ENCODE data around the gene PARD3. TPM values are rescaled to one million over a fixed set of nuclear protein-coding genes. Genes with fewer than 3 reads are reported as not detected.

The PARD3 gene
- total RNA-seq, 4 donors from 2014 or later = 98.9 to 122 (median 105) TPM

DNA sequence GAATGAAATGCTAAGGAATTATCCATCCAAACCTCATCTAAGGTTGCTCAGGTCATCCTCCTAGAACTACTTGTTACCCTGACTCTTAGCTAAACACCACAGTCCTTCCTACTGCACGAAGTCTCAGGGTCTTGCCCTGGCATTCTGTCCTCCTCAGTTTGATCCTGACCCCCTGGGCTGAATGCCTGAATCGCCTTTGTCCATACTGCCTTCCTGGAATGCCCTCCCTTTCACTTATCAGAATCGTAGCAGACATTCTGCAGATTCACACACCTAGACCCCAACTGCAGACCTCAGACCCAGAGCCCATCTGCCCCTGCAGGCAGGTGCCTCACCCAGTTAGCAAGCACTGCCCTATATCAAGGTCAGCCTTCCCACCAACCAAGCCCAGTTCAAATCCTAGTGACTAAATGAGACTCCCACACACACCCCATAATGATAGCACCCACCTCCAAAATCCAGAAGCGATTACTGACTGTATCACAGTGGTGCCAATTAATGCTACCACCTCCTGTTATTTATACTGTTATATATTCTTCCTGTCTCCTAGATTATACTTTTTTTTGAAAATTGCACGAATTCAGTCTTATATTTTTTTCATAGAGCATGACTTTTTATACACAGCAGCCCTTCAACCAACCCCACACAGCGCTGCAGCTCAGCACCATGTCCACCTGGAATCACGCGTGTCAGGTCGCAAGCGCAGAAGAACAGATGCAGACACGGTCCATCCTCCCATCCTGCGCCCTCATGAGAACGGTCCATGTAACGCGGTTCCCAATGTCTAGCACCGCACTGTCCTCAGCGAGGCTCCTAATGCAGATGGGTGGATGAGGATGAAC, 3.7 kb downstream of the PARD3 start:
- TF ChIP-seq POLR2A (IDR thresholded peaks at IDR 0.05; ENCODE audit: low read depth) (no peak), POLR2AphosphoS5 (IDR thresholded peaks at IDR 0.05) (no peak), EP300 (IDR thresholded peaks at IDR 0.05) (no peak)
- TF ChIP-seq, protein P1, sequence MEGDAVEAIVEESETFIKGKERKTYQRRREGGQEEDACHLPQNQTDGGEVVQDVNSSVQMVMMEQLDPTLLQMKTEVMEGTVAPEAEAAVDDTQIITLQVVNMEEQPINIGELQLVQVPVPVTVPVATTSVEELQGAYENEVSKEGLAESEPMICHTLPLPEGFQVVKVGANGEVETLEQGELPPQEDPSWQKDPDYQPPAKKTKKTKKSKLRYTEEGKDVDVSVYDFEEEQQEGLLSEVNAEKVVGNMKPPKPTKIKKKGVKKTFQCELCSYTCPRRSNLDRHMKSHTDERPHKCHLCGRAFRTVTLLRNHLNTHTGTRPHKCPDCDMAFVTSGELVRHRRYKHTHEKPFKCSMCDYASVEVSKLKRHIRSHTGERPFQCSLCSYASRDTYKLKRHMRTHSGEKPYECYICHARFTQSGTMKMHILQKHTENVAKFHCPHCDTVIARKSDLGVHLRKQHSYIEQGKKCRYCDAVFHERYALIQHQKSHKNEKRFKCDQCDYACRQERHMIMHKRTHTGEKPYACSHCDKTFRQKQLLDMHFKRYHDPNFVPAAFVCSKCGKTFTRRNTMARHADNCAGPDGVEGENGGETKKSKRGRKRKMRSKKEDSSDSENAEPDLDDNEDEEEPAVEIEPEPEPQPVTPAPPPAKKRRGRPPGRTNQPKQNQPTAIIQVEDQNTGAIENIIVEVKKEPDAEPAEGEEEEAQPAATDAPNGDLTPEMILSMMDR (IDR thresholded peaks at IDR 0.05) = no peak
- Histone ChIP-seq H3K9me3 (no peaks in the 10 kb centered on the region), H3K4me1 (peaks cover 38 to 72% (median 67%) of the 10 kb centered on the region in 4 donors), H3K27ac (replicated peaks in 1 of 4) (peak overlapping the region in 2 of 4 donors; percentile 14 to 88), H3K27me3 (no peaks in the 10 kb centered on the region), H3K4me3 (no peak overlapping the region), H3K36me3 (no peaks in the 10 kb centered on the region)
- intact Hi-C loops (cut with DNase I) = loop anchor here (5.0 kb wide), 1 partner anchor 84 kb away; no protein-coding TSS in a partner anchor
- DNase-seq (ENCODE audit: extremely low spot score) = no peak
- WGBS = 90% methylated on average over 17 of the region's 17 CpGs

DNA sequence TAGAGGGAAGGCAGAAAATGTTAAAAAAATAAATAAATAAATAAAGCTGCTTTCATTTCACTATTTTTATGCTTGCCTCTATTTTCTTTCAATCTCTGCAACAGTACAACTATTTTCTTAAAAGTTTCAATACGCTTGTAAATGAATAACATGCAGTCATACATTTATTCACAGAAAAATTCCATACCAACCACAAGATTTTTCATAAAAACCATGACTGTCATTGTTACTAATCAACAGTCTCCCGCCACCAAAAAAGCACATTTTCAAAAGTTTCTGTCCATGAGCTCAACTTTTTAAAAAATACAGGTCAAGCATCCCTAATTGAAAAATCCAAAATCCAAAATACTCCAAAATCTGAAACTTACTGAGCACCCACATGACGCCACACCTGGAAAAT, 5.3 kb downstream of the PARD3 start:
- intact Hi-C loops (cut with DNase I) = loop anchor here (5.0 kb wide), 2 partner anchors 82 to 142 kb away; no protein-coding TSS in a partner anchor
- peak overlapping the region; percentile 22 to 76 (median 70) for H3K27ac ChIP-seq (replicated peaks in 1 of 4)
- no peak for DNase-seq (ENCODE audit: extremely low spot score)
- H3K9me3 ChIP-seq = no peaks in the 10 kb centered on the region
- no peak for TF ChIP-seq POLR2A (IDR thresholded peaks at IDR 0.05; ENCODE audit: low read depth)
- TF ChIP-seq EP300 (IDR thresholded peaks at IDR 0.05) = no peak
- no peak for TF ChIP-seq POLR2AphosphoS5 (IDR thresholded peaks at IDR 0.05)
- TF ChIP-seq, protein P1 (IDR thresholded peaks at IDR 0.05) = no peak
- WGBS = 87% methylated on average over 3 of the region's 3 CpGs
- peaks cover 38 to 65% (median 56%) of the 10 kb centered on the region in 4 donors for H3K4me1 ChIP-seq
- peak overlapping the region in 2 of 4 donors; percentile 29 to 30 for H3K4me3 ChIP-seq
- no peaks in the 10 kb centered on the region for H3K27me3 ChIP-seq
- H3K36me3 ChIP-seq = no peaks in the 10 kb centered on the region

DNA sequence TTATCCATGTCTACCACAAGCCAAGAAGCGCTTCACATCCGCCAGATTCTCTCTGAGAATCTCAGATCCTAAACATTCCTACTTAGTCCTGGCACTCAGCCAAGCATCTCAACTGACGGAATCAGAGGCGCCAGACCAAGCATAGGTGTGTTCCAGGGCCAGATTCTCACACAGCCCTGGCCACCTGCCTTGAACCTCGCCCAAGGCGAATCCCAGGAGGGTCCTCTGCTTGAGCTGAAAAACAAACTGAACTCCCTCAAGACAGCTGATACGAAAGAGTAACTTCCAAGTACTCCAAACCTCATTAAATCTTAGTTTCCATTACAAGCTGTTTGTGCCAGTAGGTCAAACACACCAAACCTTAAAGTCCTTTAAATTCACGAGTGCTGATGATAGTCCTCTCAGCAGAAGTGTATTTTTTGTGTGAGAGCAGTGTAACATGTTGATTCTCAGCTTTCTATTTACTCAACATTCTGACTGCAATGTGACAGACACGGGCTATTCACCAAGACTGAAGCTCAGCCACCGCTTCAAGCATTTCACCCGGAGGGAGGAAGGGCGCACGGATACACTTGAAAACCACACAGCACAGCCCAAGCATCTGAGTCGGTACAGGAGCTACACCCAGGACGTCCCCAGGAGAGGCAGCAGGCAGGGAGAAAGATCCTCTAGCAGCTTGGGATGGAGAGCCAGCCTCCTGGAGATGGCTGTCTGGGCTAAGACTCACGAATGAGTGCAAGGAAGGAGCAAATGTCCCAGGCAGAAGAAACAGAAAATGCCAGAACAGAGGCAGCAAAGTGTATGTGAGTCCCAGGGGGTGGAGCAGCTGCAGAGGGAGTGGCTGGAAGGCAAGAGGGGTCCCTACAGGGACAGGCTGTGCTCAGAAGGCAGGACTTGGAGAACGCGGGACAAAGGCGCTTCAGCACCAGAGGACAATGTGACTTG, 6.0 kb downstream of the PARD3 start:
- no peak for DNase-seq (ENCODE audit: extremely low spot score)
- Histone ChIP-seq H3K4me1 (peaks cover 38 to 65% (median 56%) of the 10 kb centered on the region in 4 donors), H3K9me3 (no peaks in the 10 kb centered on the region), H3K27ac (replicated peaks in 1 of 4) (peak overlapping the region; percentile 70 to 76 (median 70)), H3K27me3 (no peaks in the 10 kb centered on the region), H3K36me3 (no peaks in the 10 kb centered on the region), H3K4me3 (peak overlapping the region; percentile 18 to 42 (median 30))
- intact Hi-C loops (cut with DNase I) = loop anchor here (5.0 kb wide), 1 partner anchor 142 kb away; no protein-coding TSS in a partner anchor
- TF ChIP-seq POLR2AphosphoS5 (IDR thresholded peaks at IDR 0.05) (peak; percentile 24 to 63), POLR2A (IDR thresholded peaks at IDR 0.05; ENCODE audit: low read depth) (no peak)
- 43% methylated on average over 14 of the region's 19 CpGs for WGBS

DNA sequence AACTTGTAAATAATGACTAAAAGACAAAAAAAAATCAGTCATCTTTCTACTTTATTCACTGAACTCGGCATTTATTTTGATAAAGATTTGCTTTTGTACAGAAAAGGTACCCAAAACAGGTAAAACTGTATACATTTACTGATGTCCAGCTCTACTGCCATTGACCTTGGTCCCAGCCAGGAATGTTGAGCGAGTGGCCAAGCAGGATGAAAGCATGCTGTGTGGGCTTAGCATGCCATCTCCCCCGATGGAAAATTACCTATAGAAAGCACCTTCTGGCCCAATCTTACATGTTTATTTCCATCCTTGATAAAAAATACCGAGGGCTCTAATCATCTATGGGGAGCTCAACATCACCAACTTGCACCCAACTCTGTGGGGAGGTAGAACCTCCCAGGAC, 6.8 kb downstream of the PARD3 start:
- Histone ChIP-seq H3K36me3 (no peaks in the 10 kb centered on the region), H3K27ac (replicated peaks in 1 of 4) (peak overlapping the region; percentile 70 to 76 (median 70)), H3K27me3 (no peaks in the 10 kb centered on the region), H3K4me3 (peak overlapping the region in 1 of 4 donors; percentile 30), H3K9me3 (no peaks in the 10 kb centered on the region), H3K4me1 (peaks cover 34 to 59% (median 52%) of the 10 kb centered on the region in 4 donors)
- TF ChIP-seq POLR2AphosphoS5 (IDR thresholded peaks at IDR 0.05) (no peak), POLR2A (IDR thresholded peaks at IDR 0.05; ENCODE audit: low read depth) (no peak), EP300 (IDR thresholded peaks at IDR 0.05) (no peak)
- TF ChIP-seq, protein P1 (IDR thresholded peaks at IDR 0.05) = no peak
- 57% methylated on average over 4 of the region's 4 CpGs for WGBS
- intact Hi-C loops (cut with DNase I) = loop anchor here (5.0 kb wide), 1 partner anchor 141 kb away; no protein-coding TSS in a partner anchor
- no peak for DNase-seq (ENCODE audit: extremely low spot score)
